A549 treated with Hydrocortisone at 1 μM for 4 hours (cell line): ENCODE data around the gene GTF3C1. TPM values are rescaled to one million over a fixed set of nuclear protein-coding genes. Genes with fewer than 3 reads are reported as not detected.

Experiments
- total RNA-seq: library from RNA; stranded (reverse); fragments of 200-300 nt; extraction: Qiagen RNA extraction; gene quantifications from 5 replicates; pipeline ENCODE4 v1.2.3, GENCODE V29; 2022

The GTF3C1 gene, protein sequence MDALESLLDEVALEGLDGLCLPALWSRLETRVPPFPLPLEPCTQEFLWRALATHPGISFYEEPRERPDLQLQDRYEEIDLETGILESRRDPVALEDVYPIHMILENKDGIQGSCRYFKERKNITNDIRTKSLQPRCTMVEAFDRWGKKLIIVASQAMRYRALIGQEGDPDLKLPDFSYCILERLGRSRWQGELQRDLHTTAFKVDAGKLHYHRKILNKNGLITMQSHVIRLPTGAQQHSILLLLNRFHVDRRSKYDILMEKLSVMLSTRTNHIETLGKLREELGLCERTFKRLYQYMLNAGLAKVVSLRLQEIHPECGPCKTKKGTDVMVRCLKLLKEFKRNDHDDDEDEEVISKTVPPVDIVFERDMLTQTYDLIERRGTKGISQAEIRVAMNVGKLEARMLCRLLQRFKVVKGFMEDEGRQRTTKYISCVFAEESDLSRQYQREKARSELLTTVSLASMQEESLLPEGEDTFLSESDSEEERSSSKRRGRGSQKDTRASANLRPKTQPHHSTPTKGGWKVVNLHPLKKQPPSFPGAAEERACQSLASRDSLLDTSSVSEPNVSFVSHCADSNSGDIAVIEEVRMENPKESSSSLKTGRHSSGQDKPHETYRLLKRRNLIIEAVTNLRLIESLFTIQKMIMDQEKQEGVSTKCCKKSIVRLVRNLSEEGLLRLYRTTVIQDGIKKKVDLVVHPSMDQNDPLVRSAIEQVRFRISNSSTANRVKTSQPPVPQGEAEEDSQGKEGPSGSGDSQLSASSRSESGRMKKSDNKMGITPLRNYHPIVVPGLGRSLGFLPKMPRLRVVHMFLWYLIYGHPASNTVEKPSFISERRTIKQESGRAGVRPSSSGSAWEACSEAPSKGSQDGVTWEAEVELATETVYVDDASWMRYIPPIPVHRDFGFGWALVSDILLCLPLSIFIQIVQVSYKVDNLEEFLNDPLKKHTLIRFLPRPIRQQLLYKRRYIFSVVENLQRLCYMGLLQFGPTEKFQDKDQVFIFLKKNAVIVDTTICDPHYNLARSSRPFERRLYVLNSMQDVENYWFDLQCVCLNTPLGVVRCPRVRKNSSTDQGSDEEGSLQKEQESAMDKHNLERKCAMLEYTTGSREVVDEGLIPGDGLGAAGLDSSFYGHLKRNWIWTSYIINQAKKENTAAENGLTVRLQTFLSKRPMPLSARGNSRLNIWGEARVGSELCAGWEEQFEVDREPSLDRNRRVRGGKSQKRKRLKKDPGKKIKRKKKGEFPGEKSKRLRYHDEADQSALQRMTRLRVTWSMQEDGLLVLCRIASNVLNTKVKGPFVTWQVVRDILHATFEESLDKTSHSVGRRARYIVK (N-terminal part only)
- total RNA-seq, result 64.4 to 83.6 TPM (median 67.4 TPM) in 5 replicates

DNA sequence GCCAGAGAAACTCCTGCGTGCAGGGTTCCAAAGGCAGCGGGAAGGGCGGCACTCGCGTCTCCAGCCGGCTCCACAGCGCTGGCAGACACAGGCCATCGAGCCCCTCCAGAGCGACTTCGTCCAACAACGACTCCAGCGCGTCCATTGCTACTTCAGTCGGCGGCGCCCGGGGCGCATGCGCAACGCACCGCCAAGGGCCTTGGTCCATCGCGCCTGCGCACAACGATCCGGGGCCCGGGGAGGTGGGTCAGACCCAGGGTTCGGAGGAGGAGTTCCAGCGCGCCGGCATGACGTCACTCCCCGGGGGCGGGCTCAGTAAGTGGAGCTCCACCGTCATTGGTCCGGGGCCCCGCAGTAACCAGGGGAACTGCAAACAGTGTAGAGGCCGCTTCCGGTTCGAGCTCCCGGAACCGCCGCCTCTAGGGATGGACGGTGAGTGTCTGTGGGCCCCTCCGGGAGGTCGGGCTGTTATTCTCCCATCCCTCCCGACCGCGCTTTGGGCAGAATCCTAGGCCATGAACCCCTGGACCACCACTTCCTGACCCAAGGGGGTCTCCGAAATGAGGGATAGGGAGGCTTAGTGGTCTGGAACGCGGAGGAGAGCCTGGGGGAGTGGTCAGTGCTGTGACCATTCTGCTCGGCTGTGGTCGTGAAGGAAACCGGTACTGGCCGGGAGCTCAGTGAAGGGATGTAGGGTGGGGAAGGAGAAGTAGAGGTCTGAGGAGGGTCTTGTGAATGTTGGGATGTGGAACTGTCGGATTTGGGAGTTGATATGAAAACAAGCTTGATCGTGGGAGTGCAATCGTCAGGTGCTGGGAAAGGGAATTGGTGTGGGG lies at the start of gene GTF3C1, which contains the start of gene KATNIP:
Gene GTF3C1, minus strand, starts transcription at position 168 of the 836 bp plus-strand sequence. Its CDS starts 23 bp downstream, at position 145.
Gene KATNIP, plus strand, starts transcription at position 399 of the 836 bp plus-strand sequence. Its CDS starts 27 bp downstream, at position 426.

Other genes starting within 250 kb of the GTF3C1 start
- gene IL4R, start 235.9 kb downstream of the GTF3C1 start, total RNA-seq, result 28.3 to 34.4 TPM (median 33.1 TPM) in 5 replicates
- gene IL21R, start 147.7 kb downstream of the GTF3C1 start, total RNA-seq, result 0.03 TPM in 2 of 5 replicates, not detected in the others
- gene KATNIP, start 231 bp upstream of the GTF3C1 start, total RNA-seq, result 10.9 to 14.8 TPM (median 11.5 TPM) in 5 replicates